Measurements from ENCODE around the gene SMG6. TPM values are rescaled to one million over a fixed set of nuclear protein-coding genes. Genes with fewer than 3 reads are reported as not detected.
A peak's percentile ranks its signal among the peaks of the same experiment; 100 is the strongest.

The SMG6 gene
- total RNA-seq, 1 donor = 42.7 TPM

DNA sequence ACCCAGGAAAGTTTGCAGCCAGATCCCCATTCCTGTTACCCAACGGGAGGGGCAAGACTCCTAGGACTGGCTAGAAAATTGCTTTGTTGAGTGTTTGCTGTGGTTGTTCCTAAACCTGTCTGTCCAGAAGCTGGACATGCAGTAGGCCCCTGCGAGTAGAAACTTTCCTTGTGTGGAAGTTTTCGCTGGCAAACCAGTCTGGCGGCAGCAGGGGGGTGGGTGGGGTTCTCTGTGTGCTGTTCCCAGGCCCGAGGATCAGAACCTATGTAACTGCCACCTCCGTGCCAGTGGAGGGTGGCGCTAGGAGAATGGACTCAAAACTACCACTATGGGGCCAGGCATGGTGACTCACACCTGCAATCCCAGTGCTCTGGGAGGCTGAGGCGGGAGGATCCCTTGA lies 42.9 kb upstream of the SMG6 start:
- TF ChIP-seq, protein P1, sequence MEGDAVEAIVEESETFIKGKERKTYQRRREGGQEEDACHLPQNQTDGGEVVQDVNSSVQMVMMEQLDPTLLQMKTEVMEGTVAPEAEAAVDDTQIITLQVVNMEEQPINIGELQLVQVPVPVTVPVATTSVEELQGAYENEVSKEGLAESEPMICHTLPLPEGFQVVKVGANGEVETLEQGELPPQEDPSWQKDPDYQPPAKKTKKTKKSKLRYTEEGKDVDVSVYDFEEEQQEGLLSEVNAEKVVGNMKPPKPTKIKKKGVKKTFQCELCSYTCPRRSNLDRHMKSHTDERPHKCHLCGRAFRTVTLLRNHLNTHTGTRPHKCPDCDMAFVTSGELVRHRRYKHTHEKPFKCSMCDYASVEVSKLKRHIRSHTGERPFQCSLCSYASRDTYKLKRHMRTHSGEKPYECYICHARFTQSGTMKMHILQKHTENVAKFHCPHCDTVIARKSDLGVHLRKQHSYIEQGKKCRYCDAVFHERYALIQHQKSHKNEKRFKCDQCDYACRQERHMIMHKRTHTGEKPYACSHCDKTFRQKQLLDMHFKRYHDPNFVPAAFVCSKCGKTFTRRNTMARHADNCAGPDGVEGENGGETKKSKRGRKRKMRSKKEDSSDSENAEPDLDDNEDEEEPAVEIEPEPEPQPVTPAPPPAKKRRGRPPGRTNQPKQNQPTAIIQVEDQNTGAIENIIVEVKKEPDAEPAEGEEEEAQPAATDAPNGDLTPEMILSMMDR (IDR thresholded peaks at IDR 0.05; ENCODE audit: extremely low read depth, low read depth, low read length) = no peak
- DNase-seq (ENCODE audit: insufficient read length, low spot score, missing footprints) = peak; percentile 27
- Histone ChIP-seq H3K27ac (ENCODE audit: low read depth, low read length) (no peak overlapping the region), H4K20me1 (ENCODE audit: insufficient read depth, low read length) (peaks cover 19% of the 10 kb centered on the region), H3K9me3 (ENCODE audit: low read depth, low read length) (no peaks in the 10 kb centered on the region), H3K79me2 (ENCODE audit: insufficient read depth, low read length) (no peaks in the 10 kb centered on the region), H3K4me1 (ENCODE audit: insufficient read depth, low read length) (peaks cover 12% of the 10 kb centered on the region), H3K27me3 (ENCODE audit: insufficient read depth, low read length) (no peaks in the 10 kb centered on the region), H2AFZ (ENCODE audit: low read length) (no peak overlapping the region), H3K4me2 (ENCODE audit: insufficient read depth, low read length) (no peak overlapping the region), H3K36me3 (ENCODE audit: insufficient read depth, low read length) (peaks cover 10% of the 10 kb centered on the region), H3K4me3 (ENCODE audit: insufficient read depth, low read length) (no peak overlapping the region)

DNA sequence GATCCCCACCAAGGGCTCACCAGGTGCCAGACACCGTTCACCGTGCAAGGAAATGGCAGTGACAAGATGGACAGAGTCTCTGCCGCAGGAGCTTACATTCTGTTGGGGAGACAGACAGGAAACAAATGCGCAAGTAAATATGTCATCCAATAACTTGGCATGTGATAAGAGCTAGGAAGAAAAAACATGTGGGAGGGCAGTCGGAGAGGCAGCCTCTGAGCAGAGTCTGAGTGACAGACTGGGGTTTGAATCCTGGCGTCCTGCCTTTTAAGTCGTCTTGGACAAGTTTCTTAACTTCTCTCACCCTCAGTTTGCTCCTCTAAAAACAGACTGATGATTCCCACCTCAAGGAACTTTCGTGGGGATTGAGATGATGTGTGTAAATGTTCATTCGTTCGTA lies 40.9 kb upstream of the SMG6 start:
- Histone ChIP-seq H3K9me3 (ENCODE audit: low read depth, low read length) (no peaks in the 10 kb centered on the region), H3K4me2 (ENCODE audit: insufficient read depth, low read length) (no peak overlapping the region), H3K4me1 (ENCODE audit: insufficient read depth, low read length) (peaks cover 12% of the 10 kb centered on the region), H3K36me3 (ENCODE audit: insufficient read depth, low read length) (peaks cover 10% of the 10 kb centered on the region), H3K27ac (ENCODE audit: low read depth, low read length) (no peak overlapping the region), H4K20me1 (ENCODE audit: insufficient read depth, low read length) (peaks cover 25% of the 10 kb centered on the region), H3K4me3 (ENCODE audit: insufficient read depth, low read length) (no peak overlapping the region), H2AFZ (ENCODE audit: low read length) (no peak overlapping the region), H3K79me2 (ENCODE audit: insufficient read depth, low read length) (no peaks in the 10 kb centered on the region), H3K27me3 (ENCODE audit: insufficient read depth, low read length) (no peaks in the 10 kb centered on the region)
- peak; percentile 44 for DNase-seq (ENCODE audit: insufficient read length, low spot score, missing footprints)
- TF ChIP-seq, protein P1 (IDR thresholded peaks at IDR 0.05; ENCODE audit: extremely low read depth, low read depth, low read length) = no peak

DNA sequence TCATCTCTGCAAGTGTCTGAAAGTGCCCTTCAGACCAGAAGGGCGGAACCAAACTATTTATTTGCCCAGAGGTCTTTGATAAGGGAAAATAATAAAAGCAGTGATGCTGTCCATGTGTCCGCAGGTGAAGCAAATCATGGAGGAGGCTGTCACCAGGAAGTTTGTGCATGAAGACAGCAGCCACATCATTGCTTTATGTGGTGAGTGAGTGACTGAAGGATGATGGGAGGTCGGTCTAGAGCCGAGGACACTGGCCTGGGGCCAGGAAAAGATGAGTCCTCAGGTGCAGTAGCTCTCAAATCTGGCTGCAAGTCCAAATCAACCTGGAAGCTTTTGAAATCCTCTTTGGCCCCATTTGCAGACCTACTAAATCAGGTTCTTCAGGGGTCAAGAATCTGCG lies 39.8 kb upstream of the SMG6 start:
- Histone ChIP-seq H3K27ac (ENCODE audit: low read depth, low read length) (no peak overlapping the region), H2AFZ (ENCODE audit: low read length) (no peak overlapping the region), H3K79me2 (ENCODE audit: insufficient read depth, low read length) (peaks cover 5% of the 10 kb centered on the region), H3K4me3 (ENCODE audit: insufficient read depth, low read length) (no peak overlapping the region), H3K36me3 (ENCODE audit: insufficient read depth, low read length) (peaks cover 10% of the 10 kb centered on the region), H3K9me3 (ENCODE audit: low read depth, low read length) (no peaks in the 10 kb centered on the region), H4K20me1 (ENCODE audit: insufficient read depth, low read length) (peaks cover 23% of the 10 kb centered on the region), H3K27me3 (ENCODE audit: insufficient read depth, low read length) (no peaks in the 10 kb centered on the region), H3K4me2 (ENCODE audit: insufficient read depth, low read length) (no peak overlapping the region), H3K4me1 (ENCODE audit: insufficient read depth, low read length) (peaks cover 12% of the 10 kb centered on the region)
- TF ChIP-seq, protein P1 (IDR thresholded peaks at IDR 0.05; ENCODE audit: extremely low read depth, low read depth, low read length) = no peak
- DNase-seq (ENCODE audit: insufficient read length, low spot score, missing footprints) = peak; percentile 41

DNA sequence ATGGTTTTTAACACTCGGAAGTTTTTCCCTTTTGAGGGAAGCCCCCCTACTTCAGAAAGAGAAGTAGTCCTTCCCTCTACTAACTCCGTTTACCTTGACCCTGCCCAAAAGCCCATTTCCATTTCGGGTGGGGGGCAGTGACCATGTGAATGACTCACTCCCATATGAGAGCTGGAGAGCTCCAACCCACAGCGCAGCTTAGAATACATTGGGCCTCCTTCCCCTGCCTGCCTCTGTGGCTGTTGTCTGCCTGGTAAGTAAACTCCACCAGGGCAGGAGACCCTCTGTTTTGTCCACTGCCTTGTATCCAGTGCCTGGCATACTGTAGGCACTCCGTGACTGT lies 34.7 kb upstream of the SMG6 start:
- H3K27ac ChIP-seq (ENCODE audit: low read depth, low read length) = peak overlapping the region; percentile 48
- DNase-seq (ENCODE audit: insufficient read length, low spot score, missing footprints) = peak; percentile 87

More for the DNA sequence above, 34.7 kb upstream of the SMG6 start:
- H3K27me3 ChIP-seq (ENCODE audit: insufficient read depth, low read length) = no peaks in the 10 kb centered on the region
- H4K20me1 ChIP-seq (ENCODE audit: insufficient read depth, low read length) = peaks cover 12% of the 10 kb centered on the region
- H3K79me2 ChIP-seq (ENCODE audit: insufficient read depth, low read length) = peaks cover 43% of the 10 kb centered on the region
- peak overlapping the region; percentile 91 for H3K4me3 ChIP-seq (ENCODE audit: insufficient read depth, low read length)
- H3K4me2 ChIP-seq (ENCODE audit: insufficient read depth, low read length) = peak overlapping the region; percentile 97
- peaks cover 21% of the 10 kb centered on the region for H3K36me3 ChIP-seq (ENCODE audit: insufficient read depth, low read length)
- H2AFZ ChIP-seq (ENCODE audit: low read length) = peak overlapping the region; percentile 72
- TF ChIP-seq, protein P1 (IDR thresholded peaks at IDR 0.05; ENCODE audit: extremely low read depth, low read depth, low read length) = no peak
- H3K4me1 ChIP-seq (ENCODE audit: insufficient read depth, low read length) = peaks cover 20% of the 10 kb centered on the region
- H3K9me3 ChIP-seq (ENCODE audit: low read depth, low read length) = no peaks in the 10 kb centered on the region

Data from osteoblast (primary cell).